HepG2 (cell line): ENCODE data around the gene OXGR1. TPM values are rescaled to one million over a fixed set of nuclear protein-coding genes. Genes with fewer than 3 reads are reported as not detected.

Experiments used
- ATAC-seq: fragments of 200-7000 bp; cut with Tn5 transposase; 3 replicates; pipeline ENCODE4 v1.9.1; 2020; ENCODE audit warnings: mild to moderate bottlenecking, moderate library complexity
- BruUV-seq: library from RNA; stranded (reverse); fragments of 400-500 nt; replicated peaks from 2 replicates; lab custom pipeline; 2021; lab: Mats Ljungman, UMichigan
- CTCF ChIA-PET: fragments of 300-600 bp; formaldehyde crosslinking; extraction: SDS; loops from one replicate; lab custom pipeline; 2021; ENCODE audit warnings: low total read pairs, inconsistent platforms, low intra/inter-chr PET ratio; lab: Yijun Ruan, JAX
- POLR2A ChIA-PET: fragments of 350-600 bp; sonication (Branson Sonifier 250); formaldehyde crosslinking; loops from one replicate; lab custom pipeline; 2020; ENCODE audit warnings: antibody characterized with exemption, inconsistent platforms; lab: Yijun Ruan, JAX
- DNase-seq: peaks from one replicate; pipeline ENCODE4 v3.0.0-alpha.2; 2015; ENCODE audit warnings: low spot score
- FAIRE-seq: peaks from 3 replicates; lab custom pipeline; 2011; peaks lifted over from hg19 to GRCh38; lab: Jason Lieb, UNC
- H2AFZ ChIP-seq: one replicate; pipeline ENCODE4 v1.6.1; 2011; ENCODE audit warnings: low read length, inconsistent platforms
- H3K27ac ChIP-seq: fragments of 300-600 bp; 3 replicates; pipeline ENCODE4 v1.8.0; 2011; ENCODE audit warnings: mixed run types, mild to moderate bottlenecking, mixed read lengths, low read length, inconsistent platforms; ENCODE audit not compliant: insufficient read depth; ENCODE audit errors: extremely low read length
- H3K27me3 ChIP-seq, 2 experiments: fragments of 200-600 bp in 1 of 2; 2 replicates in 1 of 2; 3 replicates in 1 of 2; pipeline versions ENCODE4 v1.6.0 to v1.8.0; 2011; ENCODE audit warnings: low read length in 2 of 2, mild to moderate bottlenecking in 2 of 2, moderate library complexity in 2 of 2, inconsistent platforms in 1 of 2; ENCODE audit not compliant: insufficient read depth in 2 of 2, control insufficient read depth in 1 of 2
- H3K36me3 ChIP-seq, 2 experiments: fragments of 200-600 bp in 1 of 2; replicated peaks in 1 of 2; 2 replicates in 1 of 2; 3 replicates in 1 of 2; pipeline versions ENCODE4 v1.5.1 to v1.8.0; 2011; ENCODE audit warnings: low read length in 2 of 2, inconsistent platforms in 1 of 2; ENCODE audit not compliant: insufficient read depth in 2 of 2, control insufficient read depth in 1 of 2
- H3K4me1 ChIP-seq: 2 replicates; pipeline ENCODE4 v1.5.1; 2012; ENCODE audit warnings: low read length, inconsistent platforms; ENCODE audit not compliant: insufficient read depth
- H3K4me2 ChIP-seq: 2 replicates; pipeline ENCODE4 v1.6.0; 2011; ENCODE audit warnings: low read depth, low read length, inconsistent platforms
- H3K4me3 ChIP-seq, 3 experiments: fragments of 200-600 bp in 1 of 3; sonication (generic), shearing (Covaris generic) in 1 of 3; replicated peaks in 1 of 3; 2 replicates each; pipeline ENCODE4 v1.5.1; 2011 to 2016; ENCODE audit warnings: low read length in 3 of 3, inconsistent platforms in 2 of 3, low read depth in 2 of 3, mild to moderate bottlenecking in 2 of 3, control low read depth in 1 of 3, mixed read lengths in 1 of 3; ENCODE audit not compliant: insufficient read depth in 1 of 3
- H3K79me2 ChIP-seq: one replicate; pipeline ENCODE4 v1.6.1; 2011; ENCODE audit warnings: low read length, inconsistent platforms; ENCODE audit not compliant: insufficient read depth
- H3K9ac ChIP-seq: 2 replicates; pipeline ENCODE4 v1.6.0; 2011; ENCODE audit warnings: mild to moderate bottlenecking, low read depth, low read length, inconsistent platforms; ENCODE audit not compliant: insufficient read depth
- H3K9me3 ChIP-seq: 2 replicates; pipeline ENCODE4 v1.5.1; 2012; ENCODE audit warnings: mild to moderate bottlenecking, low read length
- H4K20me1 ChIP-seq: 2 replicates; pipeline ENCODE4 v1.6.0; 2011; ENCODE audit warnings: inconsistent platforms, mild to moderate bottlenecking, low read length, moderate library complexity; ENCODE audit not compliant: insufficient read depth
- CTCF ChIP-seq: sonication (generic); formaldehyde crosslinking; IDR thresholded peaks from 2 replicates; pipeline ENCODE4 v1.5.0; 2020; ENCODE audit warnings: mild to moderate bottlenecking, missing genetic modification reagents, moderate library complexity
- JARID2 ChIP-seq: sonication (generic); formaldehyde crosslinking; IDR thresholded peaks from 2 replicates; pipeline ENCODE4 v1.8.1; 2023; ENCODE audit warnings: missing genetic modification reagents, inconsistent platforms; ENCODE audit not compliant: insufficient replicate concordance
- KLF6 ChIP-seq: IDR thresholded peaks from 2 replicates; pipeline ENCODE4 v1.8.0; 2016; ENCODE audit warnings: missing biosample characterization, missing genetic modification reagents
- RBFOX2 ChIP-seq: fragments of 200-400 bp; formaldehyde crosslinking; IDR thresholded peaks from 2 replicates; pipeline ENCODE4 v1.6.1; 2017; ENCODE audit warnings: low read depth, mild to moderate bottlenecking, low read length
- SMC3 ChIP-seq: IDR thresholded peaks from 2 replicates; pipeline ENCODE4 v1.6.1; 2011; ENCODE audit warnings: low read length, improper control_type of control experiment
- STAG1 ChIP-seq: sonication (generic); formaldehyde crosslinking; IDR thresholded peaks from 2 replicates; pipeline ENCODE4 v1.4.0; 2020; ENCODE audit warnings: missing genetic modification reagents
- XRCC5 ChIP-seq: fragments of 200-400 bp; formaldehyde crosslinking; optimal IDR thresholded peaks from 2 replicates; pipeline ENCODE3; 2017; ENCODE audit warnings: mild to moderate bottlenecking, low read length
- ZNF160 ChIP-seq: sonication (generic); formaldehyde crosslinking; IDR thresholded peaks from 2 replicates; pipeline ENCODE4 v1.8.0; 2022; ENCODE audit warnings: mild to moderate bottlenecking, inconsistent platforms, missing genetic modification reagents
- ZNF281 ChIP-seq: sonication (generic); formaldehyde crosslinking; IDR thresholded peaks from 2 replicates; pipeline ENCODE4 v1.4.0; 2020; ENCODE audit warnings: missing genetic modification reagents, borderline replicate concordance
- ZNF382 ChIP-seq: sonication (generic); formaldehyde crosslinking; IDR thresholded peaks from 2 replicates; pipeline ENCODE4 v1.5.0; 2020; ENCODE audit warnings: missing genetic modification reagents, mild to moderate bottlenecking, borderline replicate concordance
- ZNF546 ChIP-seq: sonication (generic); formaldehyde crosslinking; conservative IDR thresholded peaks from 2 replicates; pipeline ENCODE4 v1.8.1; 2023; ENCODE audit warnings: mild to moderate bottlenecking, missing genetic modification reagents
- ZNF660 ChIP-seq: sonication (generic); formaldehyde crosslinking; IDR thresholded peaks from 2 replicates; pipeline ENCODE4 v1.5.1; 2020; ENCODE audit warnings: mild to moderate bottlenecking, low read depth, missing genetic modification reagents, borderline replicate concordance
- ZNF713 ChIP-seq: sonication (generic); formaldehyde crosslinking; IDR thresholded peaks from 2 replicates; pipeline ENCODE4 v1.4.0; 2020; ENCODE audit warnings: mild to moderate bottlenecking, missing genetic modification reagents
- WGBS: methylation state at CpG from one replicate; pipeline ENCODE4 v1.1.6; 2017; ENCODE audit warnings: low lambda C conversion rate; 5-methylcytosine and 5-hydroxymethylcytosine counted together
- in situ Hi-C: cut with HindIII; loops from 2 replicates; pipeline ENCODE4 v1.10.0; 2017; ENCODE audit warnings: low pct_unique_long_range_greater_than_20kb; ENCODE audit not compliant: extremely low pct_ligation_motif_present
- intact Hi-C: fragments of 100-400 bp; cut with micrococcal nuclease; formaldehyde crosslinking; loops from one replicate; pipeline ENCODE4 v1.10.0; 2022; ENCODE audit not compliant: unreplicated experiment
- polyA plus RNA-seq, 8 experiments: library from polyadenylated mRNA; depleted of rRNA in 3 of 8; stranded (reverse) in 7 of 8; unstranded in 1 of 8; fragments of >200 nt; fragmentation: Illumina TruSeq in 4 of 8; extraction: Trizol in 4 of 8; gene quantifications; 2 replicates each; pipeline versions ENCODE4 v1.2.1 to v1.2.3, GENCODE V29; 2011 to 2016; ENCODE audit warnings: low read depth in 4 of 8, missing spikeins in 1 of 8, mixed read lengths in 1 of 8; ENCODE audit not compliant: insufficient read depth in 1 of 8
- total RNA-seq, 5 experiments: library from RNA; depleted of rRNA; stranded (reverse); fragments of >200 nt; fragmentation: Illumina TruSeq; extraction: Trizol; gene quantifications; 2 replicates each; pipeline ENCODE4 v1.2.3, GENCODE V29; 2016; ENCODE audit warnings: low read depth in 1 of 5
- TF ChIP-seq, protein P1 (sequence below): sonication (generic); formaldehyde crosslinking; IDR thresholded peaks from 2 replicates; pipeline ENCODE4 v1.5.0; 2020; ENCODE audit warnings: mild to moderate bottlenecking, missing genetic modification reagents
- TF ChIP-seq, protein P2 (sequence below): IDR thresholded peaks from 2 replicates; pipeline ENCODE4 v1.6.1; 2012; ENCODE audit warnings: low read depth, low read length, improper control_type of control experiment

OXGR1 gene
- total and polyA plus RNA-seq, 2 of the 13 experiments (the other 11 are each of a cell fraction or from before 2014, with no cell fraction given): not detected

DNA sequence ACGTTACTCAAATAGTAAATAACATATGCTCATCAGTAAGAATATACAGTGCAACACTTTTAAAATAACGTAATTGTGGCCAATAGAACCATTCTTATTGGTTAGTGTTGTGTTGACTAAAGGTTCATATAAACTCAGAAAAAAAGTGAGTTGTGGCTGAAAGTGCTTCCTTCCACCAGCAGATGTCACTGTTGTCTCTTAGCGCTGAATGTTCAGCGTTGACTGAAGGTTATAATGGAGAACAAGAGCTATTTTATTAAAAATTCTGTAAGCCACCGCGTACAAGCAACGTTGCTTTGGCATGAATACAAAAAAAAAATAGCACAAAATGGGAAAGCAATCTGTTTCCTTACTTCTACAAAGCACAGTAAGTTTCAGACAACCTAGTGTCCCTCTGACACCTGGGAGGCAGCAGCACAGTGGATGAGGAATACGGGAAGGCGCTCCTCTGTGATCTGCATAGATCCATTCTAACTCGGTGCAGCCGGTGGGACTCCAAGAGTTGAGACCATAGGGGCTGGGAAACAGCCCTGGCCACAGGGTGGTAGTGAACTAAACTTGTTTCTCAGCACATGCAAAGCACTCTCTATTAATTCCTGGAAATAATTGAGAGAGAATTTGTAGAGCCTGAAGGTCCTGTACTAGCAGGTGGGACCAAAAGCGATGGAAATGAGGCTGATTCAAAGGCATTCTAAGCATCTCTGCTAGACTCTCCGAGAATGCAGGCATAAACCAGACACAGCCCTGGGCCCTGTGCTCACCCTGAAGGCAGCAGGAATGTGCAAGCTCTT is 23.9 kb upstream of the OXGR1 start:
- Histone ChIP-seq H3K27ac (no peak overlapping the region), H3K9me3 (no peaks in the 10 kb centered on the region), H2AFZ (no peak overlapping the region), H3K36me3 (no peaks in the 10 kb centered on the region), H3K79me2 (no peaks in the 10 kb centered on the region), H3K4me1 (no peaks in the 10 kb centered on the region), H3K4me2 (no peak overlapping the region), H3K4me3 (no peak overlapping the region), H3K9ac (no peak overlapping the region), H3K27me3 (peaks cover 1 to 8% of the 10 kb centered on the region in 2 experiments; a peak in 1 of 5 replicates), H4K20me1 (no peaks in the 10 kb centered on the region)
- peak; percentile 90 for FAIRE-seq
- intact Hi-C loops (loop anchor here (1.0 to 10.0 kb wide), 4 partner anchors 10 to 792 kb away; no protein-coding TSS in a partner anchor), in situ Hi-C loops (loop anchor here (25.0 kb wide), 1 partner anchor 794 kb away; no protein-coding TSS in a partner anchor)
- CTCF ChIA-PET: interaction anchor here (0.7 to 1.3 kb wide), 2 partner anchors 10 to 782 kb away, joined by 3 to 7 read pairs; no protein-coding TSS in a partner anchor
- ATAC-seq: peak; percentile 85
- no TSS peak for BruUV-seq
- POLR2A ChIA-PET: no interaction called here
- peak; percentile 36 for DNase-seq
- under 1% methylated on average over 9 of the region's 13 CpGs for WGBS
- TF ChIP-seq ZNF713 (CRISPR knock-in tag) (no peak), CTCF (CRISPR knock-in tag) (peak; percentile 81), ZNF160 (CRISPR knock-in tag) (no peak), KLF6 (CRISPR knock-in tag) (no peak), JARID2 (CRISPR knock-in tag) (no peak), ZNF660 (CRISPR knock-in tag) (no peak), ZNF281 (no peak), SMC3 (peak; percentile 66), ZNF546 (CRISPR knock-in tag) (no peak), STAG1 (peak; percentile 82), ZNF382 (CRISPR knock-in tag) (no peak), RBFOX2 (no peak), XRCC5 (no peak)
- TF ChIP-seq, protein P1, sequence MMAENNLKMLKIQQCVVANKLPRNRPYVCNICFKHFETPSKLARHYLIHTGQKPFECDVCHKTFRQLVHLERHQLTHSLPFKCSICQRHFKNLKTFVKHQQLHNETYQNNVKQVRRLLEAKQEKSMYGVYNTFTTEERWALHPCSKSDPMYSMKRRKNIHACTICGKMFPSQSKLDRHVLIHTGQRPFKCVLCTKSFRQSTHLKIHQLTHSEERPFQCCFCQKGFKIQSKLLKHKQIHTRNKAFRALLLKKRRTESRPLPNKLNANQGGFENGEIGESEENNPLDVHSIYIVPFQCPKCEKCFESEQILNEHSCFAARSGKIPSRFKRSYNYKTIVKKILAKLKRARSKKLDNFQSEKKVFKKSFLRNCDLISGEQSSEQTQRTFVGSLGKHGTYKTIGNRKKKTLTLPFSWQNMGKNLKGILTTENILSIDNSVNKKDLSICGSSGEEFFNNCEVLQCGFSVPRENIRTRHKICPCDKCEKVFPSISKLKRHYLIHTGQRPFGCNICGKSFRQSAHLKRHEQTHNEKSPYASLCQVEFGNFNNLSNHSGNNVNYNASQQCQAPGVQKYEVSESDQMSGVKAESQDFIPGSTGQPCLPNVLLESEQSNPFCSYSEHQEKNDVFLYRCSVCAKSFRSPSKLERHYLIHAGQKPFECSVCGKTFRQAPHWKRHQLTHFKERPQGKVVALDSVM (CRISPR knock-in tag): no peak
- TF ChIP-seq, protein P2, sequence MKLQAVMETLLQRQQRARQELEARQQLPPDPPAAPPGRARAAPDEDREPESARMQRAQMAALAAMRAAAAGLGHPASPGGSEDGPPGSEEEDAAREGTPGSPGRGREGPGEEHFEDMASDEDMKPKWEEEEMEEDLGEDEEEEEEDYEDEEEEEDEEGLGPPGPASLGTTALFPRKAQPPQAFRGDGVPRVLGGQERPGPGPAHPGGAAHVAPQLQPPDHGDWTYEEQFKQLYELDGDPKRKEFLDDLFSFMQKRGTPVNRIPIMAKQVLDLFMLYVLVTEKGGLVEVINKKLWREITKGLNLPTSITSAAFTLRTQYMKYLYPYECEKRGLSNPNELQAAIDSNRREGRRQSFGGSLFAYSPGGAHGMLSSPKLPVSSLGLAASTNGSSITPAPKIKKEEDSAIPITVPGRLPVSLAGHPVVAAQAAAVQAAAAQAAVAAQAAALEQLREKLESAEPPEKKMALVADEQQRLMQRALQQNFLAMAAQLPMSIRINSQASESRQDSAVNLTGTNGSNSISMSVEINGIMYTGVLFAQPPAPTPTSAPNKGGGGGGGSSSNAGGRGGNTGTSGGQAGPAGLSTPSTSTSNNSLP: 0 out of 2 replicates have a peak, but pooled peaks have one; percentile 15
